ENCODE results near the gene FAM20C.

DNA sequence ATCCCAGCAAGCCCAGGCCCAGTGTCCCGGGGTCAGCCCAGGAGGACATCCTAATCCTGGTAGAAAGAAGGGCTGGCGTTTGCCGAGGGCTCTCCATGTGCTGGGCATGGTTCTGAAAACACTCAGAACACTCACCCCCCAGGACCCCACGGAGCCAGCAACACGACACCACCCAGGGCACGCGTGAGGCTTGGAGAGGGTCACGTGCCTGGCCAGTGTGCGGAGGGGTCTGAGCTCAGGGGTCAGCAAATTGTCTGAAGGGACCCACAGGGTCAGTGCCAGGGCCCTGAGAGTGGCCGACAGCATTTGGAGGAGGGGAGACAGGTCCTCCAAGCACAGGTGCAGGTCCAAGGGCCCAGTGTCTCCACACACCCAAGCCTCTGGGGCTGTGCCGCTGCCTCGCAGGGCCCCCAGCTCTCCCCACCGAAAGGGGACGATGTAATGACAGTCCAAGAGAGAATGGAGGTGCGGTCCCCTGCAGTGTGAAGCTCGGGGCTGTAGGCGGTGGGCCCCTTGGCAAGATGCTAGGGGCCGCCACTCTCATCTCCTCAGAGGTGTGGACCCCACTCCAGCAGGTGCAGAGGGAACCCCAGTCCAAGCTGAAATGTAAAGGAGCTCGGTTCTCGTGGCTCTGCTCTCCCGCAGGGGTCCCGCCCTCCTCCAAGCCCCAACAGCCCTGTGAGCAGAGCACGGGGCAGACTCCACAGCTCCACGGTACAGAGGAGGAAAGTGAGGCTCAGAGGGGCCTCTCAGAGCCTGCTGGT lies 105.4 kb downstream of the FAM20C start:
- TF ChIP-seq, protein P1, sequence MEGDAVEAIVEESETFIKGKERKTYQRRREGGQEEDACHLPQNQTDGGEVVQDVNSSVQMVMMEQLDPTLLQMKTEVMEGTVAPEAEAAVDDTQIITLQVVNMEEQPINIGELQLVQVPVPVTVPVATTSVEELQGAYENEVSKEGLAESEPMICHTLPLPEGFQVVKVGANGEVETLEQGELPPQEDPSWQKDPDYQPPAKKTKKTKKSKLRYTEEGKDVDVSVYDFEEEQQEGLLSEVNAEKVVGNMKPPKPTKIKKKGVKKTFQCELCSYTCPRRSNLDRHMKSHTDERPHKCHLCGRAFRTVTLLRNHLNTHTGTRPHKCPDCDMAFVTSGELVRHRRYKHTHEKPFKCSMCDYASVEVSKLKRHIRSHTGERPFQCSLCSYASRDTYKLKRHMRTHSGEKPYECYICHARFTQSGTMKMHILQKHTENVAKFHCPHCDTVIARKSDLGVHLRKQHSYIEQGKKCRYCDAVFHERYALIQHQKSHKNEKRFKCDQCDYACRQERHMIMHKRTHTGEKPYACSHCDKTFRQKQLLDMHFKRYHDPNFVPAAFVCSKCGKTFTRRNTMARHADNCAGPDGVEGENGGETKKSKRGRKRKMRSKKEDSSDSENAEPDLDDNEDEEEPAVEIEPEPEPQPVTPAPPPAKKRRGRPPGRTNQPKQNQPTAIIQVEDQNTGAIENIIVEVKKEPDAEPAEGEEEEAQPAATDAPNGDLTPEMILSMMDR (IDR thresholded peaks at IDR 0.05; ENCODE audit: insufficient read depth, low read length): no peak
- TF ChIP-seq, protein P2, sequence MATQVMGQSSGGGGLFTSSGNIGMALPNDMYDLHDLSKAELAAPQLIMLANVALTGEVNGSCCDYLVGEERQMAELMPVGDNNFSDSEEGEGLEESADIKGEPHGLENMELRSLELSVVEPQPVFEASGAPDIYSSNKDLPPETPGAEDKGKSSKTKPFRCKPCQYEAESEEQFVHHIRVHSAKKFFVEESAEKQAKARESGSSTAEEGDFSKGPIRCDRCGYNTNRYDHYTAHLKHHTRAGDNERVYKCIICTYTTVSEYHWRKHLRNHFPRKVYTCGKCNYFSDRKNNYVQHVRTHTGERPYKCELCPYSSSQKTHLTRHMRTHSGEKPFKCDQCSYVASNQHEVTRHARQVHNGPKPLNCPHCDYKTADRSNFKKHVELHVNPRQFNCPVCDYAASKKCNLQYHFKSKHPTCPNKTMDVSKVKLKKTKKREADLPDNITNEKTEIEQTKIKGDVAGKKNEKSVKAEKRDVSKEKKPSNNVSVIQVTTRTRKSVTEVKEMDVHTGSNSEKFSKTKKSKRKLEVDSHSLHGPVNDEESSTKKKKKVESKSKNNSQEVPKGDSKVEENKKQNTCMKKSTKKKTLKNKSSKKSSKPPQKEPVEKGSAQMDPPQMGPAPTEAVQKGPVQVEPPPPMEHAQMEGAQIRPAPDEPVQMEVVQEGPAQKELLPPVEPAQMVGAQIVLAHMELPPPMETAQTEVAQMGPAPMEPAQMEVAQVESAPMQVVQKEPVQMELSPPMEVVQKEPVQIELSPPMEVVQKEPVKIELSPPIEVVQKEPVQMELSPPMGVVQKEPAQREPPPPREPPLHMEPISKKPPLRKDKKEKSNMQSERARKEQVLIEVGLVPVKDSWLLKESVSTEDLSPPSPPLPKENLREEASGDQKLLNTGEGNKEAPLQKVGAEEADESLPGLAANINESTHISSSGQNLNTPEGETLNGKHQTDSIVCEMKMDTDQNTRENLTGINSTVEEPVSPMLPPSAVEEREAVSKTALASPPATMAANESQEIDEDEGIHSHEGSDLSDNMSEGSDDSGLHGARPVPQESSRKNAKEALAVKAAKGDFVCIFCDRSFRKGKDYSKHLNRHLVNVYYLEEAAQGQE (IDR thresholded peaks at IDR 0.05; ENCODE audit: insufficient replicate concordance, low read depth): no peak

Data from HL-60 (cell line).